ENCODE results near the gene JPT1.

- no peak for TF ChIP-seq CTCF (IDR thresholded peaks at IDR 0.05; ENCODE audit: poor library complexity)
- no peak for TF ChIP-seq EZH2phosphoT487 (IDR thresholded peaks at IDR 0.05; ENCODE audit: low read depth, severe bottlenecking, unreplicated experiment)
- no peak for TF ChIP-seq EZH2 (IDR thresholded peaks at IDR 0.05; ENCODE audit: borderline replicate concordance)
These were observed 19.2 kb upstream of the JPT1 start for GRCh38 chr17:75173526-75173925.
